Measurements from ENCODE around the gene HCRT.

HCRT gene

DNA sequence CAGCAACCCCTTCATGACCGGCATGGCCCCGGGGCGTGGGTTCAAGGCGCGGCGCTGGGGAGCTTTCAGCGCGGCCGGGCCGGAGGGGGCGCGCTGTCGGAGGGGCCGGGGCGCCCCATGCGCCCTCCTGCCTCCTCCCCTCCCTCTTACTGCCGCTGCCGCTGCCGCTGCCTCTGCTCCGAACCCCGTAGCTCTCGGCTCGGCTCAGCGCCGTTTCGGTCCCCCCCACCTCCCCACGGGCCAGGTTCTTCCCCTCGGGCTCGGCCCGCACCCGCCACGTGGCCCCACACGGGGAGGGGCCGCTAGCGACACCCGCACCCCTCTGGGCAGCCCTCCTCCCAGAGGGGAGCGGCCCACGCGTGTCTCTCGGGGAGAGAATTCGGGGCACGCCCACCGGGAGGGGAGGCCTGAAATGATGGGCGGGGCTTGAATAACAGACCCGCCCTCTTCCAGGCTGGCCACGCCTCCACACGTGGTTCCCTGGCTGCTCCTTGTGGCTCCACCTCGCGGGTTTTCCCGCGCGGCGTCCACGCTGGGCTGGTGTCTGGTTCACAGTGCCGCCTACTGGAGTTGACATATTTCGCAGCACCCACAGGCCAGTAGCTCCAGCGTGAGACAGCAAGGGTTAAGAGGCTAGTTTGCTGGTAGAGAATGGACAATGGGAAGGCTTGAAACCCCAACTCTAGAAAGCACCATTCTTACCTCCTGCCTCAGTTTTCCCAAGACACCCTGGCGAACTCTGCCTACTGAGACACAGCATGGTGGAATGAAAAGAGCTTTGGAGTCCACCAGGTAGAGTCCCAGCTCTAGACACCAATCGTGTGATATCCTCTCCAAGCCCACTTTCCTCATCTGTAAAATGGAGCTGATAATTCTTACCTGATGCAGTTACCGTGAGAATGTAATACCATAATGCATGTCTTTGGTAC, 4.1 kb downstream of the HCRT start, which contains the start of gene KCNH4:
KCNH4 (minus strand) TSS at position 221 of the 929 bp plus-strand sequence; CDS start at position 24, 197 bp downstream.
- H3K4me2 ChIP-seq: peak within 1 kb of the TSS; percentile 79
- peaks cover 7% of the 10 kb centered on the region for H3K27me3 ChIP-seq (ENCODE audit: insufficient read depth, low read depth)
- no peaks in the 10 kb centered on the region for H3K79me2 ChIP-seq (ENCODE audit: insufficient read depth, low read depth)
- H2AFZ ChIP-seq (ENCODE audit: low read depth): peak within 1 kb of the TSS; percentile 45
- H3K4me1 ChIP-seq (ENCODE audit: low read depth, poor library complexity, severe bottlenecking): peaks cover 66% of the 10 kb centered on the region
- no peak within 1 kb of the TSS for H3K4me3 ChIP-seq (IDR thresholded peaks at IDR 0.05; ENCODE audit: insufficient read depth, low read depth, low read length)
- H3K27ac ChIP-seq: no peak within 1 kb of the TSS
- H3K36me3 ChIP-seq (ENCODE audit: insufficient read depth): no peaks in the 10 kb centered on the region
- no peaks in the 10 kb centered on the region for H4K20me1 ChIP-seq (ENCODE audit: insufficient read depth)
- TF ChIP-seq CTCF (conservative IDR thresholded peaks at IDR 0.05; ENCODE audit: low read depth, low read length): peak; percentile 82
- no peak within 1 kb of the TSS for H3K9ac ChIP-seq

GRCh38 chr17:42180411-42180921, 4.8 kb downstream of the HCRT start:
- Histone ChIP-seq H4K20me1 (ENCODE audit: insufficient read depth) (no peaks in the 10 kb centered on the region), H3K27ac (no peak overlapping the region), H3K4me2 (peak overlapping the region; percentile 79), H3K9ac (no peak overlapping the region), H3K4me3 (IDR thresholded peaks at IDR 0.05; ENCODE audit: insufficient read depth, low read depth, low read length) (no peak overlapping the region), H3K36me3 (ENCODE audit: insufficient read depth) (no peaks in the 10 kb centered on the region), H2AFZ (ENCODE audit: low read depth) (peak overlapping the region; percentile 45; the same call in 1 of the 2 replicates), H3K4me1 (ENCODE audit: low read depth, poor library complexity, severe bottlenecking) (peaks cover 58% of the 10 kb centered on the region), H3K79me2 (ENCODE audit: insufficient read depth, low read depth) (no peaks in the 10 kb centered on the region), H3K27me3 (ENCODE audit: insufficient read depth, low read depth) (peaks cover 7% of the 10 kb centered on the region)
- TF ChIP-seq CTCF (conservative IDR thresholded peaks at IDR 0.05; ENCODE audit: low read depth, low read length): no peak

DNA sequence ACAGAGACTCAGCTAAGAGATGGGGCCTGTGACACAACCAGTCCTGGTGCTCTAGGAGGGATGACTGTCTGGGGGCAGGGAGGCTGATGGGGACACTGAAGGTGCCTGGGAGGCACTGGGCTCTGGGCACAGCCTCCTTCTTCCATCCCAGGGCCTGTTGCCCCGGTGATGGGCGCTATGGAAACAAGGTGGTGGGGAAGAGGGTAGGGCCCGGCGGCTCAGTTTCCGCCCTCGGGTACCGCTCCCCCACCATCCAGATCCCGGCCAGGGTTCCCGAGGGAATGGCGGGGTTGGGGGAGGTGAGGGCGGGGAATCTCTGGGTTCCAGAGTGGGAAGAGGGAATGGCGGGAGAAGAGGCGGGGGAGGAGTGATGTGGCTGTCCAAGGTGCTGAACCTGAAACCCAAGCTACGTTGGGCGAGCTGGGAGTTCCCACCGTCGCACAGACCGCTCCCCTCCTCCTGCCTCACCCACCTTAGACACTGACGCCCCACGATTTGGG, 5.3 kb downstream of the HCRT start:
- no peak overlapping the region for H3K4me2 ChIP-seq
- H3K4me1 ChIP-seq (ENCODE audit: low read depth, poor library complexity, severe bottlenecking): peaks cover 53% of the 10 kb centered on the region
- no peaks in the 10 kb centered on the region for H4K20me1 ChIP-seq (ENCODE audit: insufficient read depth)
- H3K9ac ChIP-seq: no peak overlapping the region
- H3K36me3 ChIP-seq (ENCODE audit: insufficient read depth): no peaks in the 10 kb centered on the region
- H3K27me3 ChIP-seq (ENCODE audit: insufficient read depth, low read depth): peaks cover 7% of the 10 kb centered on the region
- no peak for TF ChIP-seq CTCF (conservative IDR thresholded peaks at IDR 0.05; ENCODE audit: low read depth, low read length)
- H3K79me2 ChIP-seq (ENCODE audit: insufficient read depth, low read depth): no peaks in the 10 kb centered on the region
- H3K4me3 ChIP-seq (IDR thresholded peaks at IDR 0.05; ENCODE audit: insufficient read depth, low read depth, low read length): no peak overlapping the region
- H2AFZ ChIP-seq (ENCODE audit: low read depth): no peak overlapping the region
- no peak overlapping the region for H3K27ac ChIP-seq

GRCh38 chr17:42179335-42179734, 5.9 kb downstream of the HCRT start:
- peaks cover 7% of the 10 kb centered on the region for H3K27me3 ChIP-seq (ENCODE audit: insufficient read depth, low read depth)
- no peaks in the 10 kb centered on the region for H3K79me2 ChIP-seq (ENCODE audit: insufficient read depth, low read depth)
- H3K27ac ChIP-seq: no peak overlapping the region
- no peak overlapping the region for H2AFZ ChIP-seq (ENCODE audit: low read depth)
- H3K36me3 ChIP-seq (ENCODE audit: insufficient read depth): no peaks in the 10 kb centered on the region
- H3K4me2 ChIP-seq: no peak overlapping the region
- no peak for TF ChIP-seq CTCF (conservative IDR thresholded peaks at IDR 0.05; ENCODE audit: low read depth, low read length)
- H4K20me1 ChIP-seq (ENCODE audit: insufficient read depth): no peaks in the 10 kb centered on the region
- H3K4me1 ChIP-seq (ENCODE audit: low read depth, poor library complexity, severe bottlenecking): peaks cover 47% of the 10 kb centered on the region
- no peak overlapping the region for H3K9ac ChIP-seq
- H3K4me3 ChIP-seq (IDR thresholded peaks at IDR 0.05; ENCODE audit: insufficient read depth, low read depth, low read length): no peak overlapping the region
